Stimulated activated CD8-positive, alpha-beta memory T cell treated with anti-CD3 and anti-CD28 coated beads, Interleukin-7, amount 100 ng/mL, for 1 hour (primary cell): ENCODE data around the gene CADPS2.
"Not testable (repeated sequence)": the region's sequence is repeated elsewhere in the genome, so short reads cannot be mapped to it uniquely, and the experiment has no call there.

Source experiments
- DNase-seq, 2 donors: peaks; one replicate each; pipeline ENCODE4 v3.0.0-alpha.2; 2020; ENCODE audit warnings: low read depth in 2 of 2

Gene CADPS2

DNA sequence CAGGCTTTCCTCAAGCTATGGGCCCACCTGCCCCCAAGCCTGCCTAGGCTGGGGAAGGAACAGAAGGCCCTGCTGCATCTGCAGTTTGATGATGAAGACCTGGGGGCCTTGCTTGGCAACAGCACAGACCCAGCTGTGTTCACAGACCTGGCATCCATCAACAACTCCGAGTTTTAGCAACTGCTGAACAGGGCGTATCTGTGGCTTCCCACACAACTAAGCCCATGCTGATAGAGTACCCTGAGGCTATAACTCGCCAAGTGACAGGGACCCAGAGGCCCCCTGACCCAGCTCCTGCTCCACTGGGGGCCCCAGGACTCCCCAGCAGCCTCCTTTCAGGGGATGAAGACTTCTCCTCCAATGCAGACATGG lies 36.3 kb downstream of the CADPS2 start:
- DNase-seq = no peak

DNA sequence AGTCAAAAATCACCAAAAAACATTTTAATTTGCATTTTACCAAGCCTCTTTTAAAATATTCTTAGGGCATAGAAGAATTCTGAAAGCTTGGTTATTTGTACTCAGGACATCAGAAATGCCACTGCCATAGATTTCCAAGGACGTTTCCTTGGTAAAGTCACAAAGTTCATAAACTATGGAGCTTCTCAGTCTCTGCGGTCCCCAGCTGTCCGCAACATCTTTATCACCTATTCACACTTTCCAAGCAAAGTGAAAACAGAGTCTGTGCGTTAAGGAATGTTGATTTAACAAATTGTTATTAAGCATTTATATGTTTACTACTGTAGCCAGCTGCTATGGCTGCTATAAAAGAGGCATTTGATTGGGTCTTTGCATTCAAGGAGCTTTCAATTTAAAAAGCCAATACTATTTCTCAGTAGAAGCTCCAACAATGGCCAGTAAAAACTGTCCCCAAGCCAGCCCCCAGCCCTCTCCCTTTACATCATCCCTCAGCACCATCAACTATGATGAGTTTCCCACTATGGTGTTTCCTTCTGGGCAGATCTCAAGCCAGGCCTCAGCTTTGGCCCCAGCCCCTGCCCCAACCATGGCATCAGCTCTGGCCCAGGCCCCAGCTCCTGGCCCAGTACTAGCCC lies 36.8 kb downstream of the CADPS2 start:
- DNase-seq = no peak

DNA sequence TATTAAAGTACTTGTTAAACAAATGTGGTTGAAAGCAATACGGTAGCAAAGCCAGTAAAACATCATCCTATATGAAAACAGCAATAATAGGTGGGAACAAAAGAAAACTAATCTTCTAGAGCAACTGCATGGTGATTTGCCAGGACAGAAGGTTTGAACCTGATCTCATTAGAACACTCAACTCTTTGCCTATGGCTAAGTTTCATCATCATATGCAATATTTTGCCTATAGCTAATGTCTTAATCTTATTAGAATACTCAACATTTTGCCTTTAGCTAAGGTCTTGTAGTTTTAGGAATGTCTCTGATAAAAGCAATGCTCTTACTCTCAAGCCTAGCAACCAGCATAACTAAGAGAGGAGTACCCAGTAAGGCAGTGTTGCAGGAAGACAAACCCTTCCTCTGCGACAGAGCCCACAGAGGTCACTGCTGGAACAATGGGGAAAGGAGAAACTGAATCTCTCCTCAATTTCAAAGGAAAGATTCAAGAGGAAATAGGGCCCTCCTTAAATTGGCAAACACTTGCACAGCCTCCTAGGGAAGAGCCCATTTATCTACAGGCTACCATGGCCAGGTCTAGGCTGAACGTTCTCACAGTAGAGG lies 38.3 kb downstream of the CADPS2 start:
- no peak for DNase-seq

DNA sequence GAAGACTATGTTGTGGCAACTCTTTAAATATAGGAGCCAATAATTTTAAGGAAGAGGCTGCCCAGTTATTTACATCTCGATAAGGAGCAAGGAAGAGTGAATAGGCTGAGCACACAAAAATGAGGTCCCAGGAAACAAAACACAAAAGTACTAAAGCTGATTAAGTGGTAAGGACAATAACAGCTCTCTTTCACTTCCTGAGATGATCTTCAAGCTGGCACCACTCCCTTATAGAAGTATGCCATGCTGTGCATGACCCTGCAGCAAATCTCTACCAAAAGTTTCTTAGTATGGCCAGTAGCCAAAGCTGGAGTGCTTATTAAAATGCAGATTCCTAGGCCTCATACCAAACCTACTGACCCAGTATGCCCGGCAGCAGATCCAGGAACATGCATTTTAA lies 39.7 kb downstream of the CADPS2 start:
- no peak for DNase-seq

DNA sequence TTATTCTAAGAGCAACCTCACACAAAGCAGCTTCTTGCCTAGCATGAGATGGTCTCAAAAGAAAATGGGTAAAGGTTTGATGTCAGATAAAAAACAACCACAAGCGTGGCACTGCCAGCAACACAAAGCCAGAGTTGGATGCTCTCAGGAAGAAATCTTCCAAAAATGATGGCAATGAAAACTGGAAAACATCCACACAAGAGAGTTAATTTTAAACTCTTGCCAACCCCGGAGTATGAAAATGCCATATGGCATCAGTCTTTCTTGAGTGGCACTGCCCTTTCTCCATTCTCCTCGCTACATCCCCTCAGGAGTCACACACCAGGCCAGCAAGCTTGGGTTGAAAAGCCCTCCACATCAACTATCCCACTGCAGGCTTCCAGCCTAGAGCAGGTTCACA lies 41.0 kb downstream of the CADPS2 start:
- no peak for DNase-seq

DNA sequence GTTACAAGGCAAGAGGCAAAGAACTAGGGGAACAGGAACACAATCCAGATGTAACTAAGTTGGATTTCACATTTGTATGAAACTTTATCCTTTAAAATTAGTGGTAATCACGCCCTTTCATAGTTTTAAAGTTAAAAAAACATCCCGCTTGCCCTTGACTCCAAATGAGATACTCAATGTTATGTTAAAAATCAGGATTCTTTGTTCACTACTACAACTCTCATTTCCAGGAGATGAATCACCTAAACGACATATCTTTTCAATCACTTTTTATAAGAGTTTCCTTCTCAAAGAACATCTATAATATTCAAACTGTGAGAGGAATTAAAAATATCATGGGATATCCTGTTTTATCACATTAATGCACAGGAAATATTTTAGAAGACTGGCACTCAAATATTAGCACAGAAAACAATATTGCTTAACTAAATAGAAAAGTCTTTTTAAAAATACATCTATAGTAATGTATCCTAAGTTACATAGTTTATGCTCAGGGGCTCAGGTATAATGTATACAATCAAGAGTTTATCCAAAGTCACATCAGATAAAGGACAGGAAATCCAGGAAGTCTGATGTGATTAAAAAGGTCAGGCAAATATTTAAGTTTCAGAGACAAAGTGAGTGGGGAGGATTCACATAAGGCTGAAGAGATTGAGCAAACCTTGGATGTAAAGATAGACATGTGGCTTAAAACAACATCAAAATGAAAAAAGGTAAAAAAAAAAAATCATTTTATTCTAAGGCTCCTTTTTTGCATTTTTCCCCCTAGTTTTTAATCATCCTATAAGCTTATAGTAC lies 41.9 kb downstream of the CADPS2 start:
- no peak for DNase-seq

DNA sequence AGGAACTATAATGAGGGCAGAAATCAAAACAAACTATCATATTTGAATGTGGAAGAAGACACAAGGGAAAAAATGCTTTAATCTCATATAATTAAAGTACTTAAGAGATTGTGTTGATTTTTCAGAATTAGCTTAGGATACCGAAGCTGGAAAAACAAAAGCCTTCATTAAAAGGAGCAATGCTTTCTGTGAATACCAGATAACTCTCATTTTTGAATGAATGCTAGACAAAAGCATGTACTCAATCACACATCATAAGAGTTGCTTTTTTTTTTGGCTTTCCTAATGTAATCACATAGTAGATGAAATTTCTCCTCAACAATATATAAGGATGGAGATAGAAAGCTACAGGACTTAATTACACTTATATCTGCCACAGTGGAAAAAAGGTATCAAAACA lies 43.3 kb downstream of the CADPS2 start:
- DNase-seq = no peak

DNA sequence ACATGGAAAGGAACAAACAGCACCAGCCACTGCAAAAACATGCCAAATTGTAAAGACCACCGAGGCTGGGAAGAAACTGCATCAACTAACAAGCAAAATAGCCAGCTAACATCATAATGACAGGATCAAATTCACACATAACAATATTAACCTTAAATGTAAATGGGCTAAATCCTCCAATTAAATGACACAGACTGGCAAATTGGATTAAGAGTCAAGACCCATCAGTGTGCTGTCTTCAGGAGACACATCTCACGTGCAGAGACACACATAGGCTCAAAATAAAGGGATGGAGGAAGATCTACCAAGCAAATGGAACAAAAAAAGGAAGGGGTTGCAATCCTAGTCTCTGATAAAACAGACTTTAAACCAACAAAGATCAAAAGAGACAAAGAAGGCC lies 50.0 kb downstream of the CADPS2 start:
- not testable (repeated sequence) for DNase-seq

DNA sequence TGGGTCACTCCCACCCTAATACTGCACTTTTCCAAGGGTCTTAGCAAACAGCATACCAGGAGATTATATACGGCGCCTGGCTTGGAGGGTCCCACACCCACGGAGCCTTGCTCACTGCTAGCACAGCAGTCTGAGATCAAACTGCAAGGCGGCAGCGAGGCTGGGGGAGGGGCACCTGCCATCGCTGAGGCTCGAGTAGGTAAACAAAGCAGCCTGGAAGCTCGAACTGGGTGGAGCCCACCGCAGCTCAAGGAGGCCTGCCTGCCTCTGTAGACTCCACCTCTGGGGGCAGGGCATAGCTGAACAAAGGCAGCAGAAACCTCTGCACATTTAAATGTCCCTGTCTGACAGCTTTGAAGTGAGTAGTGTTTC lies 51.7 kb downstream of the CADPS2 start:
- DNase-seq = not testable (repeated sequence)

DNA sequence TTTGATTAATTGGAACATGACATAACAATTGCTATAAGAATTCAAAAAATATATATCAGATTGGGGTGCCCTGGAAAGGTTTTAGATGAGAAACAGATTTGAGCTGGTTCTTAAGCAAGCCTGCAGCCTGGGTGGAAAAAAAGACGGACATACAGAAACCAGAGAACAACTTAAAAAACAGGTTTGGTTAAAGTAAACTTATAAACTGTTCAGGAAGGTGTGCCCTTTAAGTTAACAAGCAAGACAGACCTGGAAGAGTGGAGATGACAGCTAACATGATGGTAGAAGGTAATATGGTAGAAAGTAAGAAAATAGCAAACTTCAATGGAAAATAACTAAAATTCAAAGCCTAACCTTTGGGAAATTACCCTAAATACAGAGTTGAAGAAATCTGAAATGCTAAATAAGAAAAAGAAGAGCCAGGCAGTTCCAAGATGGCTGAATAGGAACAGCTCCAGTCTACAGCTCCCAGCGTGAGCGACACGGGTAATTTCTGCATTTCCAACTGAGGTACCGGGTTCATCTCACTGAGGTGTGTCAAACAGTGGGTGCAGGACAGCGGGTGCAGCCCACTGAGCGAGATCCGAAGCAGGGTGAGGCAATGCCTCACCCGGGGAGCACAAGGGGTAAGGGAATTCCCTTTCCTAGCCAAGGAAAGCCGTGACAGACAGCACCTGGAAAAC lies 52.2 kb downstream of the CADPS2 start:
- no peak for DNase-seq

DNA sequence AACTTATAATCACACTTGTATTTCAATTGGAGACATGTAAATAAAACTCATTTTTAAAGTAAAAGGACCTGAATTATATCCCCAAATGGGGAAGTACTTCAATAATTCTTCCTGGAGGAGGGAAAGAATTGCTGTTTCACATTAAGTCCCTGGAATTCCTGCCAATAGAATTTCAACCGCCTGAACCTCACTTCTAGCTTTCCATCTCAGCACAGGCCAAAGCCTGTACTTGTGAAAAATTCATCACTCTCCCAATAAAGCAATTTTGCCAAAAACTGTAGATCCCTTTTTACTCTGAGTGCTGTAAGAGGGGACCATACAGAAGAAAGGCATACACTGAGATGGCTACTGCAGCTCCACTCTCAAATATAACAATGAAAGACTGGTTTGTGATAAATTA lies 54.8 kb downstream of the CADPS2 start:
- no peak for DNase-seq

DNA sequence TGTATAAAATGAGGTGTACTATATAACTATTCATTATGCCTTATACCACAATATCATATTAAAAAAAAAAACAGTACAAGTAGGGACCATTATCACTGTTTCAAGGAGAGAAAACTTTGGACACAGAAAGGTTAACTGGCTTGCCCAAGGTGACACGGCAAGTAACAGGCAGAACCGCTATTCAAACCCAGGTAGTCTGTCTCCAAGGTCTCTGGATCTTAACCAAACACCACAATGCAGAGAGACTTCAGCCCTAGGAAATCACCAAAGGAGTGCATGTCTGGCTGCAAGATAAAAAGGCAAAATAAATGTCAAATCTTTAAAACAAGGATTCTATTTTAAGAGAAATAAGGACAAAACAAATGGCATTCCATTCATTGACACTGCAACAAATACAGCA lies 56.3 kb downstream of the CADPS2 start:
- DNase-seq = no peak

DNA sequence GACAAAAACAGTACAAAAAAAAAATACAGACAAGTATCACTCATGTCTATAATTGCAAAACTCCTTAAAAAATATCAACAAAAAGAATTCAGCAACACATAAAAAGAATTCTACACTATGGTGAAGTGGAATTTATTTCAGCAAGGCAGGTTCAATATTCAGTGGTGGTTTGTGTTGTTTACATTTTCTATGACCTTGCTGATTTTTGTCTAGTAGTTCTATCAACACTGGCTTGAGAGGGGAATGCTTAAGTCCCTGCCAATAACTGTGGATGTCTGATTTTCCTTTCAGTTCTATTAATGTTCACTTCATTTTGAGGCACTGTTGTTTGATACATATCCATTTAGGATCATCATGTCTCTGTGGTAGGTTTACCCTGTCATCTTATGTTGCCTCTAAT lies 58.5 kb downstream of the CADPS2 start:
- DNase-seq = no peak

DNA sequence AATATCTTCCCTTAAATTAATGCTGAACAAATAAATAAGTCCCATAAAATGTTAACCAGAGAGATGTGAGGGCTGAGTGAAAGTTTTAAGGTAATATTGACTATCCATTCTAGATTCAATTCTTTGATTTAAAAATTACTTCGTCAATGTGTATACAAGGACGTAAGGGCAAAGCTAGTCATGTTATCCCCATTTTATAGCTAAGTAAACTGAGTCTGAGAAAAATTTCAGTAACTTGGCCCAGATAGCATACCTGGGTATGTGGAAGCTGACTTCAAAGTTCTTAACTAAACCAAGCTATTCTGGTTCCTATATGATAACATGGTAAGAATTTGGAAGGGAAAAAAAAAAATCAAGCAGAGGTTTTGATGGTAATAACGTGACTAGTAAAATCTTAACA lies 72.4 kb downstream of the CADPS2 start:
- DNase-seq = no peak

DNA sequence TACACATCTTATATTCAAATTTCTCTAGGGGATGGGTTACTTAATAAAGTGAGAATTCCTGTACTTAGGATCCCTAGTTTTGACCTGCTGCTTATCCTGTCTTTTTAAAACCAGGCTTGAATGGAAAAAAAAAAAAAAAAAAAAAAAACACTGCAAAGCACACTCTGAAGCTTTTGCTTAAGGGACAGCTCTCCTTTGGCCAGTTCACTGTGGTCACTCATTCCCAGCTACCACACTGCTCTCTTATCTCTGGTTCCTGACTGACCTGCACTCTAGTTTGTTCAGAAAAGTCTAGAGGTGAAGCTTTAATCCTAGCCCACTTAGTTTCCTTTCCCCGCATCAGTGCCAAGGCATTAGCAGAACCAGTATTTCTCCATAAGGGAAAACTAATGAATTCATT lies 82.4 kb downstream of the CADPS2 start:
- no peak for DNase-seq

DNA sequence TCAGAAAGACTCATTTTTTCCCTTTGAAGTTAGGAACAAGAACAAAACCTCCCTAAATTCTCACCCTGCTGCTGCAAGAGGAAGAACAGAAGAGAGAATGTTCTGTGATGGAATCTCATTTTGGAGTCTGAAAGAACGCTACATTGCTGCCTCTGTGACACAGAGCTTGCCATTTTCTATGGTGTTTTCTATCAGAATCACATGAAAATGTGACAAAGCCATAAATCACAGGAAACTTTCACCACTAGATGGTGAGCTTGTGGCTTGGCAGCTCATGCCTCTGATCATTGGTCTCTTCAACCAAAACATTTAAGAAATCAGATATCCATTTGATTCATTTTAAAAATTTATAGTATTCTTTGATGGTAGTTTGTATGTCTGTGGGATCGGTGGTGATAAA lies 82.9 kb downstream of the CADPS2 start:
- DNase-seq = no peak

DNA sequence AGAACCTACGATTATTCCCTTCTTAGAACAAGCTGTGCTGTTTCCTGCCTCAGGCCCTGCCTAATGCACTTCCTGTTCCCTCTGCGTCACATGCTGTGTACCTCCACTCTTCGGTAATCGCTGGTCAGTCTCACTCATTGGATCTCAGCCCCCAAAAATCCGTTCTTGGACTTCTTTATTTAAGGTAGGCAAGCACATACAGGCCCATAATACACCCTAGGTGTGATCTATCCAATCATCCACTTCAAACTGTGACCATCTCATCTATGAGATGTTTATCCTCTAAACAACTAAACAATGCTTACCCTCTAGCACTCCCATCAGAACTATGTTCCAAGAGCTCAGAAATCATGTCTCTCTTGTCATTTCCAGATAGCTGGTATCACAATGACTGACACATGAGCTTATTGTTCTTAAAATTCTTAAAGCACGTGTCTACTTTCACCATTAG lies 83.9 kb downstream of the CADPS2 start:
- no peak for DNase-seq

DNA sequence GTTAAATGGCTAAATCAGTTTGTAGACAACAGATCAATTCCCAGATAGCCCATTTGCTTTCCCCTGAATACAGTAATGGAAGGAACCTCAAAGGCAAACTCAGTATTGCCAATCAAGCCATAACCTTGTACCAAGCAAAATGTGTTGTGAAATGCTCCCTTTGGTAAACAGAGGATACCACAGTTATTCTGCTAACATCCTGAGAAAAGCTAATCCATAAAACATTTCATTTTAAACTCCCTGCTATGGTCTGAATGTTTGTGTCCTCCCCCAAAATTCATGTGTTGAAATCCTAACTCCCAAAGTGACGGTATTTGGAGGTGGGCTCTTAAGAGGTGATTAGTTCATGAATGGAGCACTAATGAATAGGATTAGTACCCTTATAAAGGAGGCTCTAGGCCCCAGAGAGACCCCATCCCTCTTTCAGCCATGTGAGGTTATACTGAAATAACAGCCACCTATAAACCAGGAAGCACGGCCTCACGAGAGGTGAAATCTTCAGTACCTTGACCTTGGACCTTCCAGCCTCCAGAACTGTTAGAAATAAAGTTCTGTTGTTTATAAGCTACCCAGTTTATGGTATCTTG lies 94.2 kb downstream of the CADPS2 start:
- DNase-seq = no peak

DNA sequence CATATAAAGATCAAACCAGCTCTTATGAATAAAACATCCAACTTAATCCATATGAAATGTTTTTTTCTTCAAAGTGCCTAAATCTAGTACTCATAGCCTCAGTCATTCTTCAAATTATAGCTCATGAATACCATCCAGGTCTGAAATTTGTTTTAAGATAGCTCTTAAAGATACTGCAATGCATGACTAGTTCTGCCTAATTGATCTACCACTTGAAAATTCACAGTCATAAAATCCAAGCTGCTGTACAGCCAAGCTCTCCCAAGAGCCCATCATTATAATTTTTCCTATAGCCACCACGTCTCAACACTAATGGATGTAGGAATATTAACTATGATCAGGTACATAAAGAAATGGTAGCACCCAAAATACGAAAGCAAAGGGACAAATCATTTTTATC lies 95.7 kb downstream of the CADPS2 start:
- no peak for DNase-seq

DNA sequence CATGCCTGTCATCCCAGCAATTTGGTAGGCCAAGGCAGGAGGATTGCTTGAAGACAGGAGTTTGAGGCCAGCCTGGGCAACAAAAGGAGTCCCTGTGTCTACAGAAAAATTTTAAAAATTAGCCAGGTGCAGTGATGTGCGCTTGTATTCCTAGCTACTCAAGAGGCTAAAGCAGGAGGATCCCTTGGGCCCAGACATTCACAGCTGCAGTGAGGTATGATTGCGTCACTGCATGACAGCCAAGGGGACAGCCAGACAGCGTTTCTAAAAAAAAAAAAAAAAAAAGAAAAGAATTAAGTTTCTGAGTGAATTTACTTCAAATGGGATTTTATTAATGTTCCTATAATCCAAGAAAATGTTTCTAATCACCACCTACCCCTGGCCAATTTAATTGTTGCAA lies 96.1 kb downstream of the CADPS2 start:
- no peak for DNase-seq

DNA sequence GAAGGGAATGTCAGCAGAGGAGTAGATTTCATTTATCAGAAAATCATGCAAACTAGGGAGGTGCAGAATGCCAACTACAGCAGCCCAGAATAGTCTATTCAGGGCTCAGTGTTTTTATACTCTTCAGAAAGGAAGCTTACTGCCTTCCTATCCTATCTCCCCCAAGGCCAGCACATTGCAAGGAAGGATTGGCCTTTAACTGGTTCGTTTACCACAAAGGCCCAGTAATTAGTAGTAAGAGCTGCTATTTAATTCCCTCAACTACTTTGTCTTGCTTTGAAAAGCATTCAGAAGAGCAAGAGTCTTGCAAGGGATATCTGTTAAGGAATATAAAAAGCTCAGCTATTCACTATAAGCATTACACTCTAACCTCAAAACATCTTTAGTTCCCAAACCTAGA lies 97.1 kb downstream of the CADPS2 start:
- no peak for DNase-seq

DNA sequence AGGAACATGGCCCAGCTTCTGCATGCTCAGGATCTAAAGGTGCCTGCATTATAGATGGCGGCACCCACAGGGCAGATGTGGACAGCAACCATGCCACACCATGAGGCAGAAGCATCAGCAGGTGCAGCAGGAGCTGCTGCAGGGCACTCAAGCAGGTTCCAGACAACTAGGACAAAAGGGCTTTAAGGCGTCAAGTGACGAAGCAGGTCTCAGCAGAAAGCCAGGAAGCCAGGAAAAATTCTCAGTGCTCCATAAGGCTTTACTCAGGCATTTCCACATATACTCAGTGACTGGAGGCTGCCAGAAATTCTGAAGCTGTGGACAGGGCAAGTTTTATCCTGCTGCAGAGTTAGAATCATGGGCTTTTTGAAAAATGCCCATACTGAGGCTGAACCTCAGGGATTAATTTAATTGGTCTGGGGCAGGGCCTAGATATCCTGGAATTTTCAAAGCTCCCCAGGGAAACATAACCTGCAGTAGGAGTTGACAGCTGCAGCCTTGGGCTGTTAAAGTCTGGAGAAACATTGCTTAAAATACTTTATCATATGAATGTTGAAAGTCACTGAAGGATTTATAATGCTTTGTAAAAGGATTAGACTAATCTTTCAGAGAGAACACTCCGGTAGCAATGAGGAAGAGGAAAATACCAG lies 115.4 kb downstream of the CADPS2 start:
- no peak for DNase-seq
